GM03348 (cell line): Measurements from ENCODE around the gene FOXL1.

Experiments
- DNase-seq: peaks from one replicate; pipeline ENCODE4 v3.0.0; 2012; ENCODE audit warnings: low spot score

FOXL1 gene

GRCh38 chr16:86608301-86608747 lies 30.0 kb downstream of the FOXL1 start:
- no peak for DNase-seq

DNA sequence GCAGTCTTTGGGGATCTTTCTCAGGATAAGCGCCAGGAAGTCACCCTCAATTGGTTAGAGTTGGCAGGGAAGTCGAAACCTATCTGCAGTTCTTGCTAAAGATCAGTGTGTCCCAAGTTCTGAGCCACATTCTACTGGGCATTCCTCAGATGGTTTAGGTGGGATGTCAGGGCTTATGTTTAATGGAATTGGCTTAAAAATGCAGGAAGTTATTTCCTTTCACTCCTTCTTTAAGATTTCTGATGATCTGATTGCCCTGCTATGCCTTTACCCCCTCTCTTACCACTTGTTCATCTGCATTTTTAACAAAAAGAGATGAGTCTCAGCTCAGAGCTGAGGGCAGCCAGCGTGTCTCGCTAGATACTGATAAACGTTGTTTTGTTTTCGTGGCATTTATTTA lies 30.8 kb downstream of the FOXL1 start:
- DNase-seq, result peak; percentile 87

- no peak for DNase-seq
These were observed 31.3 kb downstream of the FOXL1 start for GRCh38 chr16:86609661-86610060.

DNA sequence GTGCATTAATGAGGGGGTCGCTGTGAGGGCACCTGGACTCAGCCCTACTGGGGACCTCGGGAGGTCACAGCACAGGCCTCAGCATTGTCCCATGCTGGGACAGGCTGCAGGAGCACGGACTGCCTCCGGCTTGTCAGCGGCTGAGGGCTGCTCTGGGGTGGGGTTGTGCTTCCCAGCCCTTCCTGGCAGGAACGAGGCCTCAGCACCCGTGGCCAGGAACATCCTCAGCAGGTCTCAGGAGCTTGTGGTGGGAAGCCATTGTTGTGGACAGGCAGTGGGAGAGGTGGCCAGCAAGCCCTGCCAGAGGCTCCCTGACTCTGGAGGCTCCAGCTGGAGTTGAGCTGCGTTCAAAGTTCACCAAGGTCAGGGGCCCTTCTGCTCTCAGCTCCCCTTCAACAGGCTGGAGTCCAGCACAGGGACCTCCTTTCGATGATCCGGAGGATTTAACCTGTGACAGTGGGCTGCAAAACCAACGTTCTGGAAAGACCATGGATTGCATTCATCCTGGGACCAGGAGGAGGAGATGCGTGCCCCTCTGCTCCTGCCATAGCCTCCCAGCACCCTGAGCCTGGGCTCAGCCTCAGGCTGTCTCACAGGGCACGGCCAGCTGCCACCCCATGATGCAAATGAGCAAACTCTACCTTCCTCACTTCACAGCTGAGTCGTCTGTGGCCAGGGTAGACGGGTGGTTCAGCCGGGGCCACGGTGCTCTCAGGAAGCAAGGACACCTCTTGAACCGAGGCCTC lies 32.6 kb downstream of the FOXL1 start:
- no peak for DNase-seq

DNA sequence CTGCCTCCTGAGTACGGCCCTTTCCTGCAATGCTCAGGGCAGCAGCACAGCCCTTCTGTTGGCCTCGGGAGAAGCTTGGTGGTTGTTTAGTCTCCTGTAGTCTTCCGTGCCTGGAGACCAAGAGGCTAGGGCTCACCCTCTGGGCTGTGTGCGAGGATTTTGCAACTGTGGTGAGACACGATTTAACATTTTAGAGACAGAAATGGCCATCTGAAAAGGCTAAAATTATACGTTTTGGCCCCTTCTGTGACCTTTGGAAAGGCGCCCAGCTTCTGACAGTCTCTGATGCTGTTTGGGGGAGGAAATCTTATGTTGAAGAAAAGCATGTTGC lies 33.1 kb downstream of the FOXL1 start:
- DNase-seq, result peak; percentile 56

DNA sequence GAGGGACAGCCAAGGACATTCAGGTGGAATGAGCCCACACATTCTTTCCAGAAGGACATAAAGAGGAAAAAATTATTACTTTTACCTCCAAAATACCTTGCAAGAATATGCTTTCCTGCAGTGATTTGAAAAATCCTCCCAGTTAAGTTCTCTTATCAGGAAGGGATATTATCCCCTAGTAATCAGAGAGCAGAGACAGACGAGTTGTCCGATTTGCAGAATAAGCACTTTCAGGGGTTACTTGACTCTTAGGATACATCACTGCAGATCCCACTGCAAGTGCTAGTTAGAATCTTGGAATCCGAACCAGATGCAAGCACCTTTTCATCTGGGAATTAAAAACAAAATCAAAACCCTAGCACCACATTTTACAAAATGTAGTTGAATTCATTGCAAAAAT lies 33.6 kb downstream of the FOXL1 start:
- DNase-seq, result no peak

DNA sequence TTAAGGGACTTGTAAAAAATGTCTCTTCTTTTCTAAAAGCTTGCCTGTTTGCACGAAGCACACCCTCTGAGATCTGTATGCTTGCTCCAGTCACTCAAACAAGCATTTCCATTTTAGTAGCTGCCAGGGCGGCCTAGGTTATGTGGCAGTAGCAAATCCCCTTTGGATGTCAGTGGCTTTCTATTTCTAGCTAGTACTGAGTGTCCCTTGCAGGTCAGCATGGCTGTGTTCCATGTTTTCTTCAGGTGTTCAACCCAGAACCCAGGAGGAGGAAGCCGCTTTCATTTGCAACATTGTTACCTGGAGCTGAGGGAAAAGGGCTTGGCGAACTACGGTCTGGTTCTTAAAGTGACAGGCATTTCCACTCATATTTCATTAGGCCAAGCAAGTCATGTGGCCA lies 36.4 kb downstream of the FOXL1 start:
- no peak for DNase-seq

DNA sequence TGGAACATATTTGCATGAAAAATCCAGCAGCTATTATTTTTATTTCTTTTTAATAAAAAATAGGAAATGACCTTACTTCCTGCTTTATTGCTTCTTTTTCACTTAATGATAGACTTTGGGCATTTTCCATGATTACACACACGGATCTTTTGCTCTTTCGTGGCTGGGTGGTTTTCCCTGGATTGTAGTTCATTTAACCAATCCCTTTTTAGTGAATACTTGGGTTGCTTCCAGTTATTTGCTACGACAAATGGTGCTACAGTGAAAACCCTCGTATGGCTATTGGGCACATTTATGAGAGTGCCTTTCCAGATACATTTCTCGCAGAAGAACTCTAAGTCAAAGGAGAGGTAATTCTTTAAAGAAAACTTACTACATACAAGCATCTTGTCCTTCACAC lies 38.6 kb downstream of the FOXL1 start:
- DNase-seq, result no peak

GRCh38 chr16:86618431-86619238 lies 40.3 kb downstream of the FOXL1 start:
- DNase-seq, result no peak

DNA sequence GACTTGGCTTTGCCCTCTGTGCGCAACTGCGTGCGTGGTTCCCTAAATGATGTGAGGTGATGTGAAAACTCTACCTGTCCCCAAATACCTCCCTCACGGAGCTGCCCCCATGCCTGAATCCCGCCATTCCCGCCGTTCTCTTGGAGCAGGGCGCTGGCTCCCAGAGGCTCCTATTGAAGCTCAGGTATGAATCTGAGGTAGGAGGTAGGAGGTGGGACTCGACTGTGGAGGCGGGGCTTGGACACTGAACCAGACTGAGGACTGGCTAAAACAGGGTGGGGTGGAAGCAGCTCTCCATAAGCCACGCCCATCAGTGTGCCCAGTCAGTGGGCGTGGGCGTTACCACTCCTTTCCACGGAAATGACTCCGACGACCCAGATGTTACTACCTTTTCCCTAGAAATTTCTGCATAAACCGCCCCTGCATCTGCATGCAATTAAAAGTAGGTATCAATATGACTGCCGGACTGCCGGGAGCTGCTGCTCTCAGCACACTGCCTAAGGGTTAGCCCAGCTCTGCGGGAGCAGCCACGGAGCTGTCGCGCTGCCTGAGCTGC lies 41.0 kb downstream of the FOXL1 start:
- DNase-seq, result no peak

GRCh38 chr16:86620184-86620583 lies 41.8 kb downstream of the FOXL1 start:
- no peak for DNase-seq

DNA sequence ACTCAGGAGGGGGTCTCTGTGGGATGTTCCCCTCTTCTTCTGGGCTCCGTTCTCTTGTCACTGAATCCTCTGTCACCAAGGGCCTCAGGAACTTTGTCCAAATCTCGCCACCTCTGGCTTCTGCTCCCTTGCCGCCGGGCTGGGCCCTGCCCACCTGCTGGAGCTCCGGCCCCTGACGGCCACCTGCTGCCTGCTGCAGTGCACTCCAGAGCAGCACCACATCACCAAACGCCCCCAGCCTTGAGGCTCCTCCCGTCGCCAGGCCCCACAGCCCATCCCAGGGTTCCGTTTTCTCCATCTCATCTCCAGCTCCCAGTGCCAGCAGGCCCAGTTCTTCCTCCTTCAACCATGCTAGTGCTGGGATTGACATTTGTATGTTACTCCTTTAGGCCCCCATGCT lies 43.6 kb downstream of the FOXL1 start:
- DNase-seq, result no peak

GRCh38 chr16:86622700-86623615 lies 44.6 kb downstream of the FOXL1 start:
- DNase-seq, result no peak

DNA sequence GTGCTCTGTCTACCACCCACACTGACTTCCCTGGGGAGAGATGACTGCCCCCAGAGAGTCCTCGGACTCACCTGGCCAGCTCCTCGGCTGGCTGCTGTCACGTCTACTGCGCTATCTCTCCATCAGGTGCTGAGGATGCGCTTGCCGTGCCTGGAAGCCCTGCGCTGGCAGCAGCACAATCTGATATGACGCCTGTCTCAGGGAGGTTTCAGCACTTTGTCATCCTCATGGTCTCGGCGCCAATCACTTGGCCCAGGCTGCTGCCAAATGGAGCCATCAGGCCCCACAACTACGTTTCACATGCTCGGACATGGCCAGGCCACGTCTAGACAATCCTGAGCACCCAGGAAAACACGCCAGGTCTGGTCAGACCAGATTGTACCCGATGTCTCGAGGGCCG lies 46.7 kb downstream of the FOXL1 start:
- DNase-seq, result no peak

DNA sequence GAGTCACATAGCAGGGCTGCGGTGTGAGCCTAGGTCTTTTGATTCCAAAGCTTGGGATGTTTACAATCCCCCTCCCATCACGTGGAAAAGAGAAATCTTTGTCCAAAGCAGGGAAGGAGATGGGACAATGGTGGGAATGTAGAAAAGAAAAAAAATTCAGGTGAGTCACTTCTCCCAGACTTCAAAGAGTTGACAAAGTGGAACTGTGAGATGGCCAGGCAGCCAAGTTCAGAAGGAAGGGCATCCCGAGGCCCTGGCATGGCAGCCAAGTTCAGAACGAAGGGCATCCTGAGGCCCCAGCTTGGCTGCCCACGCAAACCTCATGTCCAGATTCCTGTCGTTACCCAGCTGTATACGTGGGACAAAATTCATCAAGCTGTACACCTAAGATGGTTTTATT lies 47.5 kb downstream of the FOXL1 start:
- DNase-seq, result no peak

DNA sequence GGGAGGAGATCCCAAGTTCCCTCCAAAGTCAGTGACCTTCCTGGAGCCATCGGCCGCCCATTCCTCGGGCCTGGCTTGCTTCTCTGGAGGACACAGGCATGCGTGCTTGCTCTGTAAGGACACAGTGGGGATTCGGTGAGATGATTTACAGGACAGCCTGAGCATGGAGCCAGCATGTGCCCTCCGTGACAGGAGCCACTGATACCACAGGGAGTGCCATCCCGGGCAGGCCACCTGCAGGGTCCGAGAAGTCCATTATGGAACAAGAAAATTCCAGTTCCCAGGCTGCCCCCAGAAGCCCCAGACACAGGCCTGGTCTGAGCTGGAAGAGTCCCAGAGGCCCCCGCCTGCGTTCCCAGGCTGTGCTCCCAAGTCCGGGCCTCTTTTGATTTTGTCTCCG lies 47.9 kb downstream of the FOXL1 start:
- DNase-seq, result no peak

DNA sequence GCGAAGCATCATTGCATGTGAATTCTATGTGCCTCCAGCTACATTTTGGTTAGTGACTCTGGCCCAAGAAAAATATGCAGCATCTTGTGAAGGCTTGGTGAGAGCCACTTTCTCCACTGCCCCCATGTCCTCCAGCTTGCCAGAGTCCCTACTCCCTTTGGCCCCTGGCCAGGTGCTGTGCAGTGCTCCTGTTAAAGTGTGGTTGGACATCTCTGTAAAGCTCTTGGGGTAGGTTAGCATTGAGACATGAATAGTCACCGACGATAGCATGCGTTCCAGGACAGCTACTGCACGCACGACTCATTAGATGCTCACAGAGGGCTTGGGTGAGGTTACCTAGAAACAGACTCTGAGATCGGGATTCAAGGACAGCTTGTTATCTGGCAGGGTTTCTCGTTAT lies 48.6 kb downstream of the FOXL1 start:
- no peak for DNase-seq

GRCh38 chr16:86628614-86629013 lies 50.3 kb downstream of the FOXL1 start:
- no peak for DNase-seq

GRCh38 chr16:86630471-86630870 lies 52.1 kb downstream of the FOXL1 start:
- no peak for DNase-seq

GRCh38 chr16:86631444-86631843 lies 53.1 kb downstream of the FOXL1 start:
- peak; percentile 59 for DNase-seq
